GM18858 (cell line): Measurements from ENCODE around the gene RASSF4.

Source experiments
- ATAC-seq: cut with Tn5 transposase; IDR thresholded peaks from one replicate; pipeline ENCODE4 v1.9.1; 2021; ENCODE audit not compliant: unreplicated experiment

Gene RASSF4

DNA sequence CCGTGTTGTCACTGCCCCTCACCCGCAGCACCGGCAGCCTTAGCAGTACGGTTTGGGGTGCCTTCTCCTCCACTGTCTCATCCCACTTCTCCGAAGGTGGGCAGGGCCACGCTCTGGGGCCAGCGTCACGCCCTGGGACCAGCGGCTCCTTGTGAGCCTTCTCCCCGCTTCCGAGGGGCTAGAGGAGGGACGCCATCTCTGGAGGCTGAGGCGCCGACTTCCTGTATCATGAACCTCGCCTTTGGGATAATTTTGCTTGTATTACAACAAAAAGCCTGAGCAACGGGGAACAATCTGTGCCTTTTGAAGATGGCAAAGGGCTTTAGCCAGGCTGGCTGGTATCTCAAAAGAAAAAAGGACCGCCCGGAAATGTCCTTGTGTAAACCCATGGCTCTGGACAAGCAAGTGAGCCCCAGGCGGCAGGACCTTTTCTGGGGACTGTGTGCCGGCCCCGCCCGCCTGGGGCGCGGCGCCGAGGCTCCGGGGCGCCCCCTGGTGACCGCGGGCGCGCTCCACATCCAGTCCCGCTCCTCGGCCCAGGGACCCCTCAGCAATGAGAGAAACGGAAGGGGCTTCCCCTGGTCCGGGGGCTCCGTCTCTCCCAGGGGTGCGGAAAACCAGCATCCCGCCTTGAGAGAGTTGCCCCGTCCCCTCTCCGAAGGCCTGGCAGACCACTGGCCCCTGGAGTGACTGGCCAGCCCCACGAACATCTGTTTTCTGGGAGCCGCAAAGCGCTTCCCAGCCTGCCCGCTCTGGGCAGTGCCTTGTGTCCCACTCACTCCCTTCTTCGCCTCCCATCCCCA, 15.2 kb downstream of the RASSF4 start:
- peak; percentile 53 for ATAC-seq

DNA sequence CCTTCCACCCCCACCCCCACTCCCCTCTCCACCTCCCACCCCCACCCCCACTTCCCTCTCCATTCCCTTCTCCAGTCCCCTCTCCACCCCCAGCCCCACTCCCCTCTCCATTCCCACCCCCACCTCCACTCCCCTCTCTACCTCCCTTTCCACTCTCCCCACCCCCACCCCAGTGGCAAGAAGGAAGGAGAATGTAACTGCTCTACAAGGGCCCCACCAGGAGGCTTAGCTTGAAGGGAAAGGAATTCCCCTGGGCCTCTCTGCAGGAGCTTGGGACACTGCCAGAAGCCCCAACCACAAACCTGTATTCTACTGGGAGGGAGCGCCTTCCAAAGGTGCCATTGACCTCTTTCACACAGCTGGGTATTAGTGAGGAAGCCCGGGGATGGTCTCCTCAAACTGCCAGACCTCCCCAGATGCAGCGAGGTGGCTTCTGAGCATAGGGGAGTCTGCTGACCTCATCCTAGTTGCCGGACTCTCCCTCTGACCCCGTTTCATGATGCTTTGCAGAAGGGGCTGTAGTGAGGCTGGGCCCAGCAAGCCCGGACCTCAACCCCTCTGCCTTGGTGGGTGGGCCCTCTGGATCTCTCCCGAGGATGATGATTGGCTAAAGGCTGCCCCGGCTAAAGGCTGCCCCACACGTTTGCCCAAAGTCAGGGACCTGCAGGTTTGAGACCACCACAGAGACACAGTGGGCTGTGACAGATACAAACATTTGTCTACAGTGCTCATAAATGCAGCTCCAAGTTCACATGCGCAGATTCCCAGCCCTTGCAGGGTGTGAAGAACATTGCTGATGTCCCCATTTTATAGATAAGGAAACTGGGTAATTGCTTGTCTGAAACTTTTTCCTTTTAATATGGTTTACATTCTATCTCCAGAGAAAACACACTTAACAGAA, 16.1 kb downstream of the RASSF4 start:
- ATAC-seq, result no peak

DNA sequence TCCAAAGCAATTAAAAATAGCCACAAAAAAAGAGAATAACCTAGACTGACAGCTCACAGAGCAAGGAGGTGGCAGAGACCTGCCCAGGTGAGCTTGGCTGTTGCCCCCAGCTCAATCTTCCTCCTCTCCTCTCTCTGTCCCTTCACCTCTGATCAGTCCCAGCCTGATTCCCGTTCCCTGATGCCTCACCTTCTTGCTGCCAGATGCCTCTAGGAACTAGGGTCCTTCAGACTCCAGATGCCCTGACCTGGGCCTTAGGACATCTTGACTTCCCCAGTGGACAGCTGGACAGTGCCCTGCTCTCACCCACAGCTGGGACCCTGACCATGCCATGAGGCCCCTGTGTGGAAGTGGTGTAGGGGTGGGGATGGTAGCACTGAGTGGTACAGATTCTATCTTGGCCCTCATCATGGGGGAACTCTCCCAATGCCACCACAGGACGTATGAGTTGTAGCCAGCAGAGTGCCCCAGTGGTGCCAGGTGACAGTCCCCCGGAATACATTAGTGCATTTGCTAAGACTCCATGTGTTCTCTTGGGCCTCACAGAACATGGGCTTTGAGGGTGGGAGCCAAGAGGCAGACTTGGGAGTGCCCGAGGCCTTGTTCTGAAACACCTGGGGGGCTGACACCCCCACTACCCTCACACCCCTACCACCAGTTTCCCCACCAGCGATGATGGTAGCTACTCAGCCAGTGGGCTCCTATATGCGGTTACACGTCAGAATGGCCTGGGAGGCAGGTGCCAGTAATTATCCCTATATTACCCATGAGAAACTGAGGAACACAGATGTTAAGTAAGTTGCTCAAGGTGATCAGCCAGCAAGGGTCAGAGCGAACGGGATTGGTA, 17.0 kb downstream of the RASSF4 start:
- ATAC-seq, result no peak

DNA sequence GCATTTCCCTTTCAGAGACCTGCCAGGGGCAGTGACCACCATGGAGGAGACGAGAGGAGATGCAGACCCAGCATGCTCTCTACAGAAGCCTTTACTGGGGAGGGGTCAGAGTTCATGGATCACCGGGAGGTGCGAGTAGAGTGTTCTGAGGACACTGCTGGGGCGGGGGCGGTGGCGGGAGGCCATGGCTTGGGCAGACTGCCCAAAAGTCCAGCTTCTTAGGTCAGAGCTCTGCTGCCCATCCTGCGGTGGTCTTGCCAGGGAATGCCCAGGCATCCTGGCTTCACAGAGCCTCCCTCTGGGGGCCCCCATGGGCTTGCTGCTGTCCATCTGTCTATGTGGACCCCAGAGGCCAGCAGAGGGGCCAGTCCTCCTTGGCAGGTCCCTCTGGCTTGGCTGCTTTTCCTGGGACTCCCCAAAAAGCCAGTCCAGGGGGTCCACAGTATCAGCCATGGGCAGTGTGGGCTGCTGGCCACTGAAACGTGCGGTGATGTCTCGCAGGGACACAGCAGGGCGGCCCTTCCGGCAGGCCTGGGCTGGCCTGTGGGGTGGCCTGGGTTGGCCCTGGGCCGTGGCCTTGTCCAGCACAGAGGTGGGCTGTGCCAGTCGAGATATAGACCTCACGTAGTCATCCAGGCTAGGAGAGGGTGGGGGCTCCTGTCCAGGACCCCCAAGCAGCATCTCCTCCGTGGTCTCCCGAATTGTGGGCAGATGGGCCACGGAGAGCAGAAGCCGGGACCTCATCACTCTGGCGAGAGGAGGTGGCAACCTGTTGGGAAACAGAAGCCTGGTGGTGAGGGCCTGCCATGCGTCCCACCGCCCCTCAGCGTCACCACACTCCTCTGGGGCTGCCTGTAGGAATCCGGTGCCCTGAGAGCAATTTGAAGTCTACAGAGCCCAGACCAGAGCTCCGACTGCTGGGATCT, 17.9 kb downstream of the RASSF4 start:
- no peak for ATAC-seq

DNA sequence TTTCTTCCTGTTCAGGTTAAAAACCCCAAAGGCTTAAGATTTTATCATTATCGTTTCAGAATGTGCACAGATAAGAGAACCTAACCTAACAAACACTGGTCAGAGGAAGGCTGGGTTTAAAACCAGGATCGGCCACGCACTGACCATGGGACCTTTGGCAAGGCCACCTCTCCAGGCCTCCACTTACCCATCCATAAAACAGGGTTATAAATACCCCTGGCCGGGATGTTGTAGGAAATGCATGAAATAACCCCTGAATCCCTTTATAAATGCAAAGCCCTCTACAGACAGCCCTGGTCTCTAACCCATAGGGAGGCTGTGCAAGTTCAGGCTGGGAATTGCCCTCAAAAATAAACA, 18.6 kb downstream of the RASSF4 start:
- ATAC-seq, result no peak

DNA sequence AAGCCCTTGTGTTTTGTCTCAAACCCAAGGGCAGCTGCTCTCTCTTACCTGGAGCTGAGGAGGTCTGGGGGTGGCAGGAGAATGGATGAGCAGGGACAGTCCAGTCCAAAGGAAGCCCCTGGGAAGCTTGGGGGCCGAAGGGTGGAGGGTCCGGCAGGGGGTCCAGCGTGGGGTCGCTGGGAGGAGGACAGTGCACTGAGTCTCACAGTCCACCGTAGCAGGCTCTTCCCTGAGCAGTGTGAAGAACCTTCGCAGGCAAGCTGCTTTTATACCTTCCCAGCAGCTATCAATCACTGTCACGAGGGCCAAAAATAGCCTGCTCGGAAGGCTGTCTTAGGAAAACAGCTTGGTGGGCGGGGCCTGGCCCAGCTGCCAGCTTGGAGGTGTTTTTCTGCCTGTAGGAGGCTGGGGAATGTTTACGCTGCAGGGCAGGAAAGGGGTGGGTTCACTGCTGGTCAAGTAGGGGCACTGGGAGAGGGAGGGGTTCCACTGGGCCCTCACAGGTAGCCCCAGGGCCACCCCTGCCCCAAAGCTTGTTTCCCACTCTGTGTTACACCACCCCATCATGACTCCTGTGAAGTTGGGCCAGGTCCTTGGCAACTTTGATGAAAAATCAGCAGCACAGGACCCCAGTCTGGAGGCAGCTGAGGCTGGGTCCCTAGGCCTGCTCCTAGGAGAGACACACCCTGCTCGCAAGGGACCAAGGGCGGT, 19.1 kb downstream of the RASSF4 start, which contains the start of gene DEPP1:
Gene DEPP1, minus strand, starts transcription at position 240 of the 711 bp plus-strand sequence. CDS start 779 bp downstream, outside the sequence.
- no peak for ATAC-seq

DNA sequence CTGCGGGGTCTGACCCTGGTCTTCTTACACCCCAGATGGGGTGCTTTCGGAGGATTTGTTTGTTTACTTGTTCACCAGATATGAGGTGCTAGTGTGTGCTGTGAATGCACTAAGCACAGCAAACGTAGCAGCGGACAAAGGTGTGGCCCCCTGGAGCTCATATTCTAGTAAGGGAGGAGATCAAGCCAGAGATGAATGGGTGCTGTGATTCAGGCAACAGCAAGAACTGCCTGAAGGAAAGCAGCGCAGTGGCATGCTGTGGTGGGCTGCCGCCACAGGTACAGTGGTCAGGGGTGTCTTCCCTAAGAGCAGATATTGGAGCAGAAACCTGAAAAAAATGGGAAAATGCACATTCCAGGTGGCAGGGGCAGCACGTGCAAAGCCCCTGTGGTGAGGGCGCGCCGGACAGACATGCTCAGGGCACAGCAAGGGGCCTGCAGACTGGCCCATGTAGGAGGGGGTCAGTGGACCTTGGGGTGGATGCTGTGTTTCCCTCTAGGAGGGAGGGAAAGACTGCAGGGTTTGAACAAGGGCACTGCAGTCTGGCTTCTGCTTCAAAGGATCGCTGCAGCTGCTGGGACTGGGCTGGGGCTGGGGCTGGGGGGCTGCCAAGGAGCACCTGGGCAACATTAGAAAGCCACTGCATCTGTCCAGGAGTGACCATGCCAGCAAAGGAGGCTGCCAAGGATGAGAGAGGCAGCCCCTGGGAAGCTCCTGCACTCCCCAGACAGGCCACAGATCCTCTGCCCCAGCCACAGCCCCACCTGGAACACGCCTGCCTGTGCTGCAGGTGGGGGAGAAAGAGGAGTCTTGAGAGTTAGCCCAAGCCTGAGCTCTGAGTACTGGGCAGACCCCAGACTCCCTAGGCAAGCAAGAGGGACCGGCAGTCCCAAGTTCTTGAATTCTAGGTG, 19.9 kb downstream of the RASSF4 start:
- ATAC-seq, result no peak

DNA sequence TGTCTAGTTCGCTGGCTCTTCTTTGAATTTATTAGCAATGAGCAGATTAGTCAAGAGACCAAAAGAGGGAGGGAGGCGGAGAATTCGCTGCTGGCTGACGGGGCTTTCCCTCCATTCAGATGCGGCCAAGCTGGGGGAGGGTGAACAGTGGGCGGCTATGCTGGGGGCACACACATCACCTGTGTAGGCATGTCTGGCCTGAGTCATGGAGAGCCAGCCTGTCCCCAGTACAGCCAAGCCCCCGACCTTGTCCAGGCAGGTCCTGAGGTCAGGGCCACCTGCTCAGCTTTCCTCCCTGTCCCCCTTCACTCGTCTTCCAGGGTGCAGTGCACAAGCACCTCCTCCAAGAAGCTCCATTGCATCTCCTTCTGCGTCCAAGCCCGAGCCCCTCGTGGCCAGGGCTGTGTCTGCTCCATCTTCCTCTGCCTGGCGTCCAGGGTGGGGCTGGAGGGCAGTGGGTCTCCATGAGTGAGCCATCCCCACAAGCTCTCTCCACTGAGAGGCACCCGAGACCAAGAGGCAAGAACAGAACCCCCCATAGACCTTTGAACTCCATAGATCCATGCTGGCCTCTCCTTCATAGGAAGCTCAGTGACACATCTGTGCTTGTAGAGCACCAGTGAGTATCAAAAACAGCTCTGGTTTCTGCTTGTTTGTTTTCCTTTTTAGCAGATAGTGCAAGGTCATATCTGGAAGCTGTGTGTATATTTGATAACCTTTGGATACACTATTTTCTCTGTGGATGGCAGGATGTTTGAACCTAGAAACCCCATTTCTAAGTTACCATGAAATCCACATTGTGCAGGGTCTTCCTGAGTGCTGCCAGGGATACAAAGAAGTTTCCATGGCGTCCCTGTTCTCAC, 20.9 kb downstream of the RASSF4 start:
- no peak for ATAC-seq

DNA sequence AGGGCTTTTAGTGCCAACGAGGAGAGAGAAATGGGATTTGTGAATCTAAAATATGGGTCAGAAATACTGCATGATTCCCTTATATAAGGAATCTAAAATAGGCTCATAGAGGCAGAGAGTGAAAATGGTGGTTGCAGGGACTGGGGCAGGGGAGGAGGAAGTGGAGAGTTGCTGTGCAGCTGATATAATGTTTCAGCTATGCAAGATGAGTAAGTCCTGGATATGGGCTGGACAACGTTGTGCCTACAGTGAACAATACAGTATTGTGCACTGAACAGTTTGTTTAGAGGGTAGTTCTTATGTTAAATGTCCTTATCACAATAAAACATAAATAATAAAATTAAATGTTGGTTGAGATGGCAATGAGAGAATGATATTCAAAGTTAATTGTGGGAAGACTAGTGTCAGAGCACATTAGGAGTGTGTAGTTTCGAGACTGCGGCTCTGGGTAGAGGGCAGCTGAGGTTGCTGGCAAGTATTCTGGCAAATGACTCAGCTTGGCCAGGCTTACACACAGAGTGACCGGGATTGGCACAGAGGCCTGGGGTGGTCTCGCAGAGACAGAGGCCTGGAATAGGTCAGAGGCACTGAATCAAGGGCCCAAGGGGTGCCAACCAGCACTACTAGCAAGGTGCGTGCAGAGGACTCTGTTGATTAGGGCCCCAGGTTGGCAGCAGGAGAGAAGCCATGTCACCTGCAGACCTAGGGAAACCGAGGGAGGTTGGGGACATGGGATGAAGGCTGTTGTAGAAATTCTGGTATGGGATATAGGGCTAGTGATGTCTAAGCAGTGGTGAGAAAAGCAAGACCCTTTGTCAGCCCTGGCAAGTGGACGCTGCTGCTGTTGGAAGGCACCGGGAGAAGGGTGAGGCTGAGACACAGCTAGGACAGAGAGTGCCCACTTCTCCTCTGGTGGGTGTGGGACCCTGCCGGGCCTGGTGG, 21.8 kb downstream of the RASSF4 start:
- peak; percentile 77 for ATAC-seq

DNA sequence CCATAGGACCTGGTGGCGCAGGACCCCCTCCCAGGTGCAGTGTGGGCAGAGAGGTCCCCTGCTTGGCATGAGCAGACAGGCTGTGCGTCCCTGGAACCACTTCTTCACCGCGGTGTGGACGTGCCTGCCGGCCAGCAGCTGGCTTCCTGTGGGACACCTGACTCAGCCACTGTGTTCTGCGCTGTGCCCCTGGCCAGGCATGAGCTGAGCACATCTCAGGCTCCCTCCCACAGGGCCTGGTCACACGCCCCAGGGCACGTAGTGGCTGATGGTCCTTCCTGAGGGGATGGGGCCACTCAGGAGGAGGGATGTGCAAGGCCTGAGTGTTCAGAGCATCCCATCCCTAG, 22.5 kb downstream of the RASSF4 start:
- no peak for ATAC-seq

DNA sequence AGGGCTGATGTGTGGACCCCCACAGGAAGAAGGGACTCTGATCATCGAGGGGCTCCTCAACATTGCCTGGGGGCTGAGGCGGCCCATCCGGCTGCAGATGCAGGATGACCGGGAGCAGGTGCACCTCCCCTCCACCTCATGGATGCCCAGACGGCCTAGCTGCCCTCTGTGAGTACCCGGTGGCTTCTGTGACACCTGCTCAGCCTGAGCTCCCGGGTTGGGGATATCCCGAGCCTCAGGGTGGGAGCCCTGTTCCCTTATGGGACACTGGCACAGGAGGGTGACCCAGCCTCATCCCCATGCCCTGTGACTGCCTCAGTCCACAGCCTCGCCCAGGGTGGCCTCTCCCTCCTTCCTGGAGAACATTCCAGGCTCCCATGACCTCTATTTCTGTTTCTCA, 22.9 kb downstream of the RASSF4 start:
- ATAC-seq, result no peak

DNA sequence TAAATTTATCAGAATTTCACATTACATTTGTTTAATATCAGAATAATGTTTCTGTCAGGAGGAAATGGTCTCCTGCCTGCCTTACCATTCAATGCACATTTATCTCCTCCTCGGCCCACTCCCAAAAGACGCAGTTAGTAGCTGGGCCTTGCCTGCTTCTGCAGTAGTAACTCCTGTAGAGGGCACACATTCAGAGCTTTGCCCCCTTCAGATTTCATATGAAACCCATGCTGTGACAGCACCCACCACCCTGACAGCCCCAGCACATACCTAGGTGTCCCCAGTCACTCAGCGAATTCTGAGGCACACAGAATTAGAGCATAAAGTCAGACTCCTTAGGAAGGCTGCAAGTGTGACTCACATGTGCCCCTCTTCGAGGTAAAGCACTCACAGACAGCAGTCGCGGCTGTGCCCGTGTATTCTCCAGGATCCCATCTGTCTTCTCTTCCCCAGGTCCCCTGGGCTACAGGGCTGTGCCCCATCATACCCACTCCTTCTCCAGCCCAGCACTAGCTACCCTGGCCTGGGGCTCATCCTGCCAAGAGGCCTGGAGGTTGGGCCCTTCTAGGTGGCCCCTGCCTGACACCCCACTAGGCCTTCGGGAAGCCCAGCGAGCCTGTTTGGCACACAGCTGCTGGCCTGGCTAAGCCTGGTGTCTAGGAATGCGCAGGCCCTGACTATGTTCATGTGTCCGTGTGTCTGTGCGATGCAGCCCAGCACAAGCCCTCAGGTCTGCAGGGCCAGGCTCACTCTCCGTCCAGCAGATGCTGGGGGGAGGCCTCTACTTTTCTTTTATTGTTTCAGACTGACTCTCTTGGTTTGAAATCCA, 23.7 kb downstream of the RASSF4 start:
- ATAC-seq, result no peak

DNA sequence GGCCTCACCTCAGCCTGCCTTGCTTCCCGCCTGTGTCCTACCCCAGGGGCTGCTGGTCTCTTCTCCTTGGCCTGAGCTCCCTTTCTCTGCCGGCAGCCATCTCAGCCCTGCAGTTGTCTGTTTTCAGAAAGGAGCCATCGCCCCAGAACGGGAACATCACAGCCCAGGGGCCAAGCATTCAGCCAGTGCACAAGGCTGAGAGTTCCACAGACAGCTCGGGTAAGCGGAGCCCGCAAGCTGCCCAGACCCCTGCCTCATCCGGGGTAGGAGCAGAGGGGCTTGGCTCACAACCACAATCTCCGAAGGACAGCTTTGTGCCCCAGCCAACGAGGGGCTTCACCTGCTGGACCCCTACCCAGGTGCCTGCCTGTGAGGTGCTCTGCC, 24.3 kb downstream of the RASSF4 start:
- no peak for ATAC-seq

DNA sequence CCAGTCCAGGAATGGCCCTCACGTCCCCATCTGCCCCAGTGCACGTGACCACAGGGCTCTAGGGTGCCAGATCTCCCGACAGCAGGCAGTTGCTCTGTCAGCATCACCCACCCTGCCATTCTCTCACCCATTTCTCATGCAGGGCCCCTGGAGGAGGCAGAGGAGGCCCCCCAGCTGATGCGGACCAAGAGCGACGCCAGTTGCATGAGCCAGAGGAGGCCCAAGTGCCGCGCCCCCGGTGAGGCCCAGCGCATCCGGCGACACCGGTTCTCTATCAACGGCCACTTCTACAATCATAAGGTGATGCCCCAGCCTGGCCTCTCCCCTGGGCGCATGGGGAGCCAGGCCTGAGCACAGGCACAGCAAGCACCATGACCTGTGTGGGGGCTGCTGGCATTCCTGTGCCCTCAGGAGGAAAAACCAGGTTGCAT, 25.1 kb downstream of the RASSF4 start:
- no peak for ATAC-seq

DNA sequence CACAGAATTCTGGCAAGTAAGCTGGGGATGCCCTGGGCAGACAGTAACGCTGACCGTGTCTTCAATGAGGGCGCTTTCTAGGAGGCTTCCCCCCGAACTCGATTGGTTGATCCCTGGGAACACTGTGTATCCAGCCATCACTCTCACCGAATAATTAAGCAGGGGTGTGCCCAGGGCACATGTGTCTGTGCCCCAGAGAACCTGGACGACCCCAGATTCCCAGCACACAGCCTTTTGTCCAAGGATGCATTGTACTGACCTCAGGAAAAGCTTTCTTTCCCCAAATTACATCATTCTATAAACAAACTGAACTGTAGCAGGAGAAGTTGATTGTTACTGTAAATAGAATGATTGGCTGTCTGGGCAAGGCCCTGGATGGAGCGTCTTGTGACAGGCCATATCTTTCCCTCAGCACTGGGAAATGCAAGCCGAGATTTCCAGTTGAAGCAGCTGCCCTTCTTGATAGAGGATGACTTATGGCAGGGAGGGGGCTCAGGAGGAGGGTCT, 25.6 kb downstream of the RASSF4 start:
- no peak for ATAC-seq
